GM10266 (cell line): ENCODE results near the gene LMO7.

Source experiments
- DNase-seq: peaks from one replicate; pipeline ENCODE4 v3.0.0; 2012; ENCODE audit errors: extremely low spot score
- CTCF ChIP-seq: IDR thresholded peaks from 2 replicates; pipeline ENCODE4 v1.5.1; 2012; ENCODE audit warnings: mild to moderate bottlenecking, low read depth; ENCODE audit not compliant: control insufficient read depth, insufficient read depth; ENCODE audit errors: missing control alignments

The LMO7 gene

GRCh38 chr13:75818179-75818967 is 182.2 kb downstream of the LMO7 start:
- TF ChIP-seq CTCF = no peak
- DNase-seq = no peak

GRCh38 chr13:75818968-75819225 is 182.8 kb downstream of the LMO7 start:
- no peak for DNase-seq

GRCh38 chr13:75825161-75825560 is 189.0 kb downstream of the LMO7 start:
- DNase-seq = no peak
- TF ChIP-seq CTCF = no peak

More at GRCh38 chr13:75818968-75819225, 182.8 kb downstream of the LMO7 start:
- TF ChIP-seq CTCF = no peak

GRCh38 chr13:75825594-75825993 is 189.5 kb downstream of the LMO7 start:
- no peak for DNase-seq

GRCh38 chr13:75826391-75826790 is 190.3 kb downstream of the LMO7 start:
- DNase-seq = no peak
- TF ChIP-seq CTCF = no peak

More at GRCh38 chr13:75825594-75825993, 189.5 kb downstream of the LMO7 start:
- no peak for TF ChIP-seq CTCF

- no peak for DNase-seq
- TF ChIP-seq CTCF = no peak
Measured at GRCh38 chr13:75829830-75830229, 193.7 kb downstream of the LMO7 start.

- DNase-seq = no peak
- no peak for TF ChIP-seq CTCF
Measured at GRCh38 chr13:75830842-75831241, 194.7 kb downstream of the LMO7 start.
